SK-N-SH (cell line): ENCODE measurements around the gene BZW2. TPM values are rescaled to one million over a fixed set of nuclear protein-coding genes. Genes with fewer than 3 reads are reported as not detected.

Source experiments
- CTCF ChIA-PET: fragments of 300-600, 350-600 bp; formaldehyde crosslinking; extraction: SDS; loops from one replicate; lab custom pipeline; 2021; lab: Yijun Ruan, JAX
- POLR2A ChIA-PET: fragments of 350-600 bp; sonication (Branson Sonifier 250); formaldehyde crosslinking; extraction: SDS; loops from one replicate; lab custom pipeline; 2020; ENCODE audit warnings: antibody characterized with exemption, inconsistent platforms; lab: Yijun Ruan, JAX
- DNase-seq: peaks from one replicate; pipeline ENCODE4 v3.0.0; 2012
- H2AFZ ChIP-seq: fragments of 200-600 bp; sonication (generic); 2 replicates; pipeline ENCODE4 v1.8.1; 2016; ENCODE audit warnings: antibody characterized with exemption, mild to moderate bottlenecking, low read depth
- H3F3A ChIP-seq: fragments of 200-600 bp; sonication (generic); replicated peaks from 2 replicates; pipeline ENCODE3; 2016; ENCODE audit warnings: antibody characterized with exemption, mild to moderate bottlenecking; ENCODE audit not compliant: insufficient read depth
- H3K27ac ChIP-seq, 2 experiments: fragments of 200-500 bp in 1 of 2; fragments of 200-600 bp in 1 of 2; sonication (Bioruptor generic) in 1 of 2; sonication (generic), shearing (Covaris generic) in 1 of 2; 2 replicates each; pipeline versions ENCODE4 v1.5.1 to v1.6.1; 2014 to 2016; ENCODE audit warnings: low read depth in 2 of 2, inconsistent platforms in 1 of 2, low read length in 1 of 2, mild to moderate bottlenecking in 1 of 2, mixed read lengths in 1 of 2
- H3K27me3 ChIP-seq: fragments of 200-600 bp; sonication (generic), shearing (Covaris generic); 2 replicates; pipeline ENCODE4 v1.6.1; 2016; ENCODE audit warnings: mixed run types; ENCODE audit not compliant: insufficient read depth
- H3K36me3 ChIP-seq, 2 experiments: fragments of 200-500 bp in 1 of 2; fragments of 200-600 bp in 1 of 2; sonication (Bioruptor generic) in 1 of 2; sonication (generic) in 1 of 2; replicated peaks in 1 of 2; 2 replicates each; pipeline versions ENCODE3 to v1.5.1; 2014 to 2016; ENCODE audit warnings: low read length in 1 of 2, mild to moderate bottlenecking in 1 of 2; ENCODE audit not compliant: insufficient read depth in 2 of 2, control insufficient read depth in 1 of 2
- H3K4me1 ChIP-seq, 2 experiments: fragments of 200-500 bp in 1 of 2; fragments of 200-600 bp in 1 of 2; sonication (Bioruptor generic) in 1 of 2; sonication (generic), shearing (Covaris generic) in 1 of 2; 2 replicates each; pipeline versions ENCODE4 v1.5.1 to v1.6.1; 2014 to 2016; ENCODE audit warnings: low read depth in 1 of 2, low read length in 1 of 2, mixed run types in 1 of 2; ENCODE audit not compliant: insufficient read depth in 2 of 2, control insufficient read depth in 1 of 2
- H3K4me2 ChIP-seq: fragments of 200-600 bp; sonication (generic), shearing (Covaris generic); 2 replicates; pipeline ENCODE4 v1.6.1; 2017; ENCODE audit warnings: mixed run types
- H3K4me3 ChIP-seq, 2 experiments: fragments of 200-500 bp in 1 of 2; fragments of 200-600 bp in 1 of 2; sonication (Bioruptor generic) in 1 of 2; sonication (generic), shearing (Covaris generic) in 1 of 2; 2 replicates each; pipeline versions ENCODE4 v1.5.1 to v1.8.1; 2014 to 2016; ENCODE audit warnings: low read depth in 2 of 2, inconsistent platforms in 1 of 2, low read length in 1 of 2, mild to moderate bottlenecking in 1 of 2, mixed read lengths in 1 of 2, moderate library complexity in 1 of 2
- H3K79me2 ChIP-seq: fragments of 200-600 bp; sonication (generic); 2 replicates; pipeline ENCODE4 v1.8.1; 2017; ENCODE audit warnings: mild to moderate bottlenecking; ENCODE audit not compliant: insufficient read depth
- H3K9ac ChIP-seq: fragments of 200-600 bp; sonication (generic); 2 replicates; pipeline ENCODE4 v1.6.1; 2017; ENCODE audit warnings: mixed run types
- H3K9me2 ChIP-seq: fragments of 200-600 bp; sonication (generic); 2 replicates; pipeline ENCODE4 v1.6.1; 2017; ENCODE audit warnings: mixed run types
- H3K9me3 ChIP-seq: fragments of 200-600 bp; sonication (generic); 2 replicates; pipeline ENCODE4 v1.6.1; 2017; ENCODE audit warnings: mixed run types, mild to moderate bottlenecking, moderate library complexity
- H4K20me1 ChIP-seq: fragments of 200-600 bp; sonication (generic); 2 replicates; pipeline ENCODE4 v1.6.1; 2017; ENCODE audit warnings: mild to moderate bottlenecking, mixed run types; ENCODE audit not compliant: insufficient read depth
- CHD2 ChIP-seq: fragments of 150-350 bp; IDR thresholded peaks from 2 replicates; pipeline ENCODE4 v1.6.1; 2018; ENCODE audit warnings: low read length; ENCODE audit not compliant: partially characterized antibody
- EP300 ChIP-seq, 2 experiments: IDR thresholded peaks; 2 replicates each; pipeline versions ENCODE4 v1.4.0 to v1.6.1; 2012; ENCODE audit warnings: borderline replicate concordance in 1 of 2, low read depth in 1 of 2, low read length in 1 of 2
- EZH2phosphoT487 ChIP-seq: fragments of 200-600 bp; sonication (generic); IDR thresholded peaks from 2 replicates; pipeline ENCODE4 v1.6.1; 2017; ENCODE audit warnings: low read depth, mixed run types, mild to moderate bottlenecking, antibody characterized with exemption, moderate library complexity, borderline replicate concordance
- FOSL2 ChIP-seq: IDR thresholded peaks from 2 replicates; pipeline ENCODE4 v1.4.0; 2012; ENCODE audit warnings: low read depth, mild to moderate bottlenecking, moderate library complexity, borderline replicate concordance
- FOXJ3 ChIP-seq: sonication (generic); formaldehyde crosslinking; IDR thresholded peaks from 2 replicates; pipeline ENCODE4 v1.5.1; 2020; ENCODE audit warnings: mild to moderate bottlenecking, missing genetic modification reagents
- GATA2 ChIP-seq: sonication (generic); formaldehyde crosslinking; IDR thresholded peaks from 2 replicates; pipeline ENCODE4 v1.5.0; 2020; ENCODE audit warnings: mild to moderate bottlenecking, missing genetic modification reagents
- JUND ChIP-seq: IDR thresholded peaks from 2 replicates; pipeline ENCODE4 v1.4.0; 2012
- MEF2A ChIP-seq: IDR thresholded peaks from 2 replicates; pipeline ENCODE4 v1.4.0; 2012; ENCODE audit warnings: low read depth, borderline replicate concordance
- MXI1 ChIP-seq: IDR thresholded peaks from 2 replicates; pipeline ENCODE4 v1.6.1; 2012; ENCODE audit warnings: mild to moderate bottlenecking, low read depth, low read length, improper control_type of control experiment
- NRF1 ChIP-seq: IDR thresholded peaks from 2 replicates; pipeline ENCODE4 v1.6.1; 2012; ENCODE audit warnings: low read depth, mild to moderate bottlenecking, low read length
- REST ChIP-seq: IDR thresholded peaks from 2 replicates; pipeline ENCODE4 v1.6.1; 2012; ENCODE audit warnings: mild to moderate bottlenecking, low read depth, low read length, moderate library complexity
- RXRA ChIP-seq: IDR thresholded peaks from 2 replicates; pipeline ENCODE4 v1.4.0; 2012; ENCODE audit warnings: low read depth, mild to moderate bottlenecking, borderline replicate concordance
- TEAD4 ChIP-seq: IDR thresholded peaks from 2 replicates; pipeline ENCODE4 v1.4.0; 2012; ENCODE audit warnings: mild to moderate bottlenecking, borderline replicate concordance; ENCODE audit not compliant: insufficient read depth
- USF1 ChIP-seq: IDR thresholded peaks from 2 replicates; pipeline ENCODE4 v1.4.0; 2012; ENCODE audit warnings: low read depth, borderline replicate concordance
- USF2 ChIP-seq: fragments of 150-350 bp; IDR thresholded peaks from 2 replicates; pipeline ENCODE4 v1.6.1; 2017; ENCODE audit warnings: antibody characterized with exemption, low read length, low read depth, borderline replicate concordance
- WGBS: methylation state at CpG from one replicate; pipeline ENCODE4 v1.1.6; 2017; ENCODE audit warnings: low lambda C conversion rate; 5-methylcytosine and 5-hydroxymethylcytosine counted together
- polyA plus RNA-seq, 3 experiments: library from polyadenylated mRNA; depleted of rRNA; stranded (reverse); fragments of >200 nt; gene quantifications; 2 replicates each; pipeline ENCODE4 v1.2.3, GENCODE V29; 2012
- TF ChIP-seq, protein P1 (sequence below): IDR thresholded peaks from 2 replicates; pipeline ENCODE4 v1.4.0; 2012; ENCODE audit warnings: low read depth, borderline replicate concordance

BZW2 gene
- polyA plus RNA-seq, 1 of the 3 experiments (the other 2 are of a cell fraction), result 71.9 TPM

DNA sequence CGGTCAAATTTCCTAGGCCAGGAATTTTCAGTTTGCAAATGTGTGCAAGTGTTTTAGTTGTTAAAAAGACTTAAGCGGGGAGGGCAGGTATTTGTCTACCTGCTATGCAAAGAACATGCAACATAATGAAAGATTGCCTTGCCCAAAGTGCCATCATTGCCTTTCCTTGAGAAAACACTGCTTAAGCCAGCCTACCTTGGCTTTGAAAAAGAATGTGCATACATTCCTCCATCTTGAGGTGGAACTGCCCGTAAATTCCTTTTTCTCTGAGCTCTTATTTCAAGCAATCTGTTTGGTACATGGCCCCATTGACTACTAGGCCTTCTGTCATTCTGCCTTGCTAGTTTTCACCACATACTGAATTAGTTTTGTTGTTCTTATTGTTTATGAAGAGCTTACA, 29.3 kb downstream of the BZW2 start:
- Histone ChIP-seq H3K36me3 (peaks cover 20 to 57% of the 10 kb centered on the region in 2 experiments), H3K9me3 (no peaks in the 10 kb centered on the region), H3K27me3 (no peaks in the 10 kb centered on the region), H3K4me3 (no peak overlapping the region), H3K4me2 (no peak overlapping the region), H3K9me2 (no peaks in the 10 kb centered on the region), H3K4me1 (peaks cover 0 to 3% of the 10 kb centered on the region in 2 experiments; a peak in 3 of 4 replicates), H3K79me2 (peaks cover 28% of the 10 kb centered on the region; the same call in 1 of the 2 replicates), H3K27ac (no peak overlapping the region), H3F3A (peaks cover under 1% of the 10 kb centered on the region), H3K9ac (no peak overlapping the region), H4K20me1 (no peaks in the 10 kb centered on the region), H2AFZ (no peak overlapping the region)
- ChIA-PET POLR2A (interaction anchor here (1.1 kb wide), 1 partner anchor 29 kb away, joined by 4 read pairs; the partner anchor contains the start of genes ANKMY2 and BZW2), CTCF (interaction anchor here (1.0 to 1.1 kb wide), 3 partner anchors 16 to 243 kb away, joined by 3 to 4 read pairs (median 3); no protein-coding TSS in a partner anchor)
- 93% methylated on average over 3 of the region's 3 CpGs for WGBS
- DNase-seq, result no peak
- TF ChIP-seq MXI1 (no peak), EZH2phosphoT487 (no peak), JUND (no peak), USF2 (no peak), FOSL2 (no peak), REST (no peak), NRF1 (no peak), EP300 (IDR thresholded peaks at IDR 0.05; ENCODE audit: borderline replicate concordance in 1 of 2, low read depth in 1 of 2, low read length in 1 of 2) (no peak), MEF2A (no peak), USF1 (no peak), RXRA (no peak), GATA2 (CRISPR knock-in tag) (no peak), CHD2 (no peak), FOXJ3 (CRISPR knock-in tag) (no peak), TEAD4 (no peak)
- TF ChIP-seq, protein P1, sequence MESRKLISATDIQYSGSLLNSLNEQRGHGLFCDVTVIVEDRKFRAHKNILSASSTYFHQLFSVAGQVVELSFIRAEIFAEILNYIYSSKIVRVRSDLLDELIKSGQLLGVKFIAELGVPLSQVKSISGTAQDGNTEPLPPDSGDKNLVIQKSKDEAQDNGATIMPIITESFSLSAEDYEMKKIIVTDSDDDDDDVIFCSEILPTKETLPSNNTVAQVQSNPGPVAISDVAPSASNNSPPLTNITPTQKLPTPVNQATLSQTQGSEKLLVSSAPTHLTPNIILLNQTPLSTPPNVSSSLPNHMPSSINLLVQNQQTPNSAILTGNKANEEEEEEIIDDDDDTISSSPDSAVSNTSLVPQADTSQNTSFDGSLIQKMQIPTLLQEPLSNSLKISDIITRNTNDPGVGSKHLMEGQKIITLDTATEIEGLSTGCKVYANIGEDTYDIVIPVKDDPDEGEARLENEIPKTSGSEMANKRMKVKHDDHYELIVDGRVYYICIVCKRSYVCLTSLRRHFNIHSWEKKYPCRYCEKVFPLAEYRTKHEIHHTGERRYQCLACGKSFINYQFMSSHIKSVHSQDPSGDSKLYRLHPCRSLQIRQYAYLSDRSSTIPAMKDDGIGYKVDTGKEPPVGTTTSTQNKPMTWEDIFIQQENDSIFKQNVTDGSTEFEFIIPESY, result no peak
